HepG2 (cell line): ENCODE measurements around the gene ZNF749.

Experiments
- NR3C1 ChIP-seq: sonication (generic); formaldehyde crosslinking; IDR thresholded peaks from 2 replicates; pipeline ENCODE4 v1.4.0; 2020; ENCODE audit warnings: missing genetic modification reagents
- ZIK1 ChIP-seq: sonication (generic); formaldehyde crosslinking; IDR thresholded peaks from 2 replicates; pipeline ENCODE4 v1.5.0; 2020; ENCODE audit warnings: mild to moderate bottlenecking, low read depth, missing genetic modification reagents, borderline replicate concordance

GRCh38 chr19:57438925-57439324 is 3.8 kb downstream of the ZNF749 start:
- TF ChIP-seq NR3C1 (CRISPR knock-in tag) = no peak
- no peak for TF ChIP-seq ZIK1 (CRISPR knock-in tag)
